LoVo (cell line): Measurements from ENCODE around the gene ABTB2.
"Not testable (repeated sequence)": the region's sequence is repeated elsewhere in the genome, so short reads cannot be mapped to it uniquely, and the experiment has no call there.

ENCODE experiments used
- DNase-seq: peaks from one replicate; pipeline ENCODE4 v3.0.0-alpha.2; 2016; ENCODE audit warnings: low spot score

Gene ABTB2

GRCh38 chr11:34185926-34186841 is 171.6 kb downstream of the ABTB2 start:
- DNase-seq = no peak

- no peak for DNase-seq
Observed at GRCh38 chr11:34184505-34185015, 173.2 kb downstream of the ABTB2 start.

GRCh38 chr11:34183848-34184391 is 173.9 kb downstream of the ABTB2 start:
- no peak for DNase-seq

GRCh38 chr11:34182921-34183685 is 174.7 kb downstream of the ABTB2 start:
- no peak for DNase-seq

- DNase-seq = no peak
Observed at GRCh38 chr11:34182425-34182824, 175.4 kb downstream of the ABTB2 start.

- DNase-seq = no peak
Observed at GRCh38 chr11:34181856-34182405, 175.9 kb downstream of the ABTB2 start.

GRCh38 chr11:34181251-34181650 is 176.6 kb downstream of the ABTB2 start:
- DNase-seq = no peak

GRCh38 chr11:34180814-34181165 is 177.0 kb downstream of the ABTB2 start:
- not testable (repeated sequence) for DNase-seq

- no peak for DNase-seq
Observed at GRCh38 chr11:34180040-34180813, 177.6 kb downstream of the ABTB2 start.

- DNase-seq = no peak
Observed at GRCh38 chr11:34179026-34179675, 178.7 kb downstream of the ABTB2 start.

GRCh38 chr11:34178209-34178821 is 179.5 kb downstream of the ABTB2 start:
- DNase-seq = no peak

GRCh38 chr11:34176751-34177209 is 181.0 kb downstream of the ABTB2 start:
- no peak for DNase-seq

- DNase-seq = no peak
Observed at GRCh38 chr11:34175284-34176019, 182.4 kb downstream of the ABTB2 start.

GRCh38 chr11:34174412-34175041 is 183.3 kb downstream of the ABTB2 start:
- DNase-seq = peak; percentile 77

GRCh38 chr11:34173050-34173449 is 184.8 kb downstream of the ABTB2 start:
- no peak for DNase-seq

- DNase-seq = no peak
Observed at GRCh38 chr11:34169686-34170085, 188.1 kb downstream of the ABTB2 start.

- no peak for DNase-seq
Observed at GRCh38 chr11:34168642-34169420, 189.0 kb downstream of the ABTB2 start.

- no peak for DNase-seq
Observed at GRCh38 chr11:34167961-34168360, 189.8 kb downstream of the ABTB2 start.
